ENCODE data around the gene DENND6A. TPM values are rescaled to one million over a fixed set of nuclear protein-coding genes. Genes with fewer than 3 reads are reported as not detected.

DENND6A gene
- total RNA-seq, 3 donors from 2014 or later (not counting 1 experiment from before 2014, with no cell fraction given): 54.5 to 69.8 (median 57.1) TPM

- intact Hi-C loops (cut with micrococcal nuclease): no loop called here
- H3K27ac Mint-ChIP-seq: peak overlapping the region; percentile 19 to 71
- no peaks in the 10 kb centered on the region for H3K27me3 Mint-ChIP-seq (ENCODE audit: low read depth in 2 of 2)
These were observed 115.1 kb downstream of the DENND6A start for GRCh38 chr3:57577801-57578200.

GRCh38 chr3:57575966-57576626 lies 116.8 kb downstream of the DENND6A start:
- Mint-ChIP-seq H3K27ac (peak overlapping the region in 1 of 2 donors; percentile 5), H3K4me3 (no peak overlapping the region), H3K27me3 (ENCODE audit: low read depth in 2 of 2) (no peaks in the 10 kb centered on the region), H3K36me3 (no peaks in the 10 kb centered on the region), H3K9me3 (no peaks in the 10 kb centered on the region), H3K4me1 (peaks cover 10 to 17% of the 10 kb centered on the region in 2 donors)
- Histone ChIP-seq H3K27ac (ENCODE audit: low read length) (no peak overlapping the region), H3K27me3 (ENCODE audit: control insufficient read depth, insufficient read depth, low read length) (no peaks in the 10 kb centered on the region), H3K4me3 (ENCODE audit: low read length) (no peak overlapping the region), H3K4me1 (ENCODE audit: control insufficient read depth, insufficient read depth, low read length) (no peaks in the 10 kb centered on the region), H3K36me3 (ENCODE audit: control insufficient read depth, insufficient read depth, low read length) (peaks cover 56% of the 10 kb centered on the region), H3K9me3 (ENCODE audit: control insufficient read depth, insufficient read depth, low read length) (no peaks in the 10 kb centered on the region)
- ATAC-seq (no peak), DNase-seq (no peak)
- WGBS (ENCODE audit: insufficient coverage): 97% methylated on average over 1 of the region's 3 CpGs
- intact Hi-C loops (cut with micrococcal nuclease): no loop called here
- TF ChIP-seq CTCF (IDR thresholded peaks at IDR 0.05): no peak

More at GRCh38 chr3:57577801-57578200, 115.1 kb downstream of the DENND6A start:
- no peaks in the 10 kb centered on the region for H3K4me1 ChIP-seq (ENCODE audit: control insufficient read depth, insufficient read depth, low read length)
- no peak for TF ChIP-seq CTCF (IDR thresholded peaks at IDR 0.05)
- Mint-ChIP-seq H3K36me3 (no peaks in the 10 kb centered on the region), H3K4me3 (no peak overlapping the region), H3K9me3 (no peaks in the 10 kb centered on the region), H3K4me1 (peaks cover 13 to 17% of the 10 kb centered on the region in 2 donors)
- no peak for ATAC-seq
- DNase-seq: no peak
- H3K36me3 ChIP-seq (ENCODE audit: control insufficient read depth, insufficient read depth, low read length): peaks cover 48% of the 10 kb centered on the region
- H3K4me3 ChIP-seq (ENCODE audit: low read length): no peak overlapping the region
- no peaks in the 10 kb centered on the region for H3K27me3 ChIP-seq (ENCODE audit: control insufficient read depth, insufficient read depth, low read length)
- 96% methylated on average over 4 of the region's 9 CpGs for WGBS (ENCODE audit: insufficient coverage)
- no peak overlapping the region for H3K27ac ChIP-seq (ENCODE audit: low read length)
- H3K9me3 ChIP-seq (ENCODE audit: control insufficient read depth, insufficient read depth, low read length): no peaks in the 10 kb centered on the region

Other genes starting within 250 kb of the DENND6A start
- gene DNAH12, start 148.7 kb downstream of the DENND6A start, total RNA-seq: under 1 TPM; 0.11 to 0.30 (median 0.21) TPM
- gene PDE12, start 136.8 kb downstream of the DENND6A start, total RNA-seq: 10 to 100 TPM; 34.4 to 36.6 (median 35.5) TPM
- 100 to 1,000 TPM in 1 of 3 donors, 10 to 100 TPM in 2; 88.0 to 132 (median 89.6) TPM for gene ARF4, start 95.7 kb downstream of the DENND6A start, total RNA-seq
- gene SLMAP, start 63.2 kb upstream of the DENND6A start, total RNA-seq: 10 to 100 TPM; 79.4 to 98.6 (median 89.0) TPM